CD4-positive, alpha-beta T cell (primary cell): Measurements from ENCODE around the gene SLC5A12. TPM values are rescaled to one million over a fixed set of nuclear protein-coding genes. Genes with fewer than 3 reads are reported as not detected.

Experiments
- ATAC-seq: fragments of 200-7000 bp; cut with Tn5 transposase; one replicate; pipeline ENCODE4 v1.10.0; 2022; ENCODE audit warnings: mild to moderate bottlenecking; ENCODE audit not compliant: poor library complexity
- CTCF ChIA-PET: fragments of 350-600 bp; sonication (Branson Sonifier 250); formaldehyde crosslinking; loops from one replicate; lab custom pipeline; 2021; ENCODE audit warnings: antibody characterized with exemption, inconsistent platforms; lab: Charles Lee
- POLR2A ChIA-PET: fragments of 350-600 bp; sonication (Branson Sonifier 250); formaldehyde crosslinking; loops from one replicate; lab custom pipeline; 2021; ENCODE audit warnings: antibody characterized with exemption, inconsistent platforms; lab: Charles Lee
- DNase-seq, 14 experiments: peaks; one replicate each; pipeline ENCODE4 v3.0.0-alpha.2; 2013 to 2020; ENCODE audit warnings: mixed read lengths in 2 of 14
- H3K27ac ChIP-seq, 2 donors: one replicate each; pipeline versions ENCODE4 v1.5.1 to v1.7.0; 2013; ENCODE audit warnings: low read length in 2 of 2, low read depth in 1 of 2, mild to moderate bottlenecking in 1 of 2
- H3K27me3 ChIP-seq, 2 experiments: 1 replicate in 1 of 2; 2 replicates in 1 of 2; pipeline versions ENCODE4 v1.6.1 to v1.7.0; 2013; ENCODE audit warnings: low read length in 2 of 2, control low read depth in 1 of 2, mild to moderate bottlenecking in 1 of 2, moderate library complexity in 1 of 2; ENCODE audit not compliant: insufficient read depth in 2 of 2, control insufficient read depth in 1 of 2
- H3K36me3 ChIP-seq: one replicate; pipeline ENCODE4 v1.6.1; 2013; ENCODE audit warnings: low read length, control low read depth; ENCODE audit not compliant: insufficient read depth
- H3K4me1 ChIP-seq: one replicate; pipeline ENCODE4 v1.6.1; 2013; ENCODE audit warnings: low read length, control low read depth; ENCODE audit not compliant: insufficient read depth
- H3K4me3 ChIP-seq: one replicate; pipeline ENCODE4 v1.5.1; 2013; ENCODE audit warnings: mild to moderate bottlenecking, low read length, moderate library complexity
- H3K9me3 ChIP-seq, 2 experiments: 1 replicate in 1 of 2; 2 replicates in 1 of 2; pipeline versions ENCODE4 v1.6.1 to v1.7.0; 2013; ENCODE audit warnings: low read length in 2 of 2, mild to moderate bottlenecking in 2 of 2, control low read depth in 1 of 2, moderate library complexity in 1 of 2; ENCODE audit not compliant: control insufficient read depth in 1 of 2, insufficient read depth in 1 of 2
- H3K27ac Mint-ChIP-seq: one replicate; pipeline ENCODE4 v1.8.0; 2020; ENCODE audit warnings: mixed read lengths
- H3K27me3 Mint-ChIP-seq: one replicate; pipeline ENCODE4 v1.8.0; 2021; ENCODE audit warnings: mixed read lengths
- H3K36me3 Mint-ChIP-seq: one replicate; pipeline ENCODE4 v1.8.0; 2021; ENCODE audit warnings: low read depth, mixed read lengths
- H3K4me1 Mint-ChIP-seq: one replicate; pipeline ENCODE4 v1.8.0; 2021; ENCODE audit warnings: low read depth, mixed read lengths
- H3K4me3 Mint-ChIP-seq: one replicate; pipeline ENCODE4 v1.8.0; 2020; ENCODE audit warnings: mild to moderate bottlenecking, mixed read lengths
- H3K9me3 Mint-ChIP-seq: one replicate; pipeline ENCODE4 v1.8.0; 2020; ENCODE audit warnings: mixed read lengths
- intact Hi-C, 2 experiments: fragments of 100-400 bp; cut with DNase I in 1 of 2; cut with micrococcal nuclease in 1 of 2; formaldehyde crosslinking; loops; one replicate each; pipeline versions ENCODE4 v1.15.1 to v1.9.0; 2023 to 2025; cut with DNase I, micrococcal nuclease
- total RNA-seq, 174 experiments: library from RNA in 2 of 174; stranded (reverse) in 2 of 174; gene quantifications; one replicate each; pipeline ENCODE4 v1.2.3 and lab custom pipeline; 2021 to 2026
- TF ChIP-seq, protein P1 (sequence below): fragments of 200-600 bp; IDR thresholded peaks from one replicate; pipeline ENCODE4 v1.8.0; 2022; ENCODE audit warnings: antibody characterized with exemption, mild to moderate bottlenecking

Gene SLC5A12
- total RNA-seq, 2 experiments from 2014 or later = not detected

DNA sequence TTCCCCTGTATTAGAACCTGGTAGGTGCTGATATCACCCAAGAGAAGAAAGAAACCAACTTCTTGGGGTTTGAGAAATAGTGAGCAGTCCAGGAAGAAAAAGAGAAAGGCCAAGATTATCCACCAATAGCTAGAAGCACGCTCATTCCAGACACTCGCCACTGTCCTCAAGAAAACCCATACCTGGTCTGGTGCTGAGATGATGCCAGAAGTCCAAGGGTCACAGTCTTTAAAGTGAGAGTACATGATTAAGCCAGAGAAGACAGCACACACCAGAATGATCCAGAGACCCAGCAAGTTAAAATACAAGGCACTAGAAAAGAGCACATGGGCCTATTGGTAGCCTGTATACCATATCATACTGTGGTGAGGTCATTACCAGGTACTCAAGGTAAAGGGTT lies 23.6 kb downstream of the SLC5A12 start:
- POLR2A ChIA-PET = no interaction called here
- Mint-ChIP-seq H3K4me1 (no peaks in the 10 kb centered on the region), H3K27me3 (no peaks in the 10 kb centered on the region)

DNA sequence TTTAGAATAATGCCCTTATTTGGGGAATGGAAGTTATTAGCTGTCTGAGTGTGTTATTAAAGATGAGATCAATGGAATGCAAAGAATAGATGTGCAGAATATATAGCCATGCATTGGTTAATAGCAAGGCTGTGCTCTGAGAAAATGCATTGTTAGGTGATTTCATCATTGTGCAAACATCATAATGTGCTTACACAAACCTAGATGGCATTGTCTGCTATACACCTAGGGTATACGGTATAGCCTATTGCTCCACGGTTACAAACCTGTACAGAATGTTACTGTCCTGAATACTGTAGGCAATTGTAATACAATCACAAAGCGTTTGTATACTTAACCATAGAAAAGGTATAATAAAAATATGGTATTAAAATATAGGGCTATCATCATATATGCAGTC lies 25.5 kb downstream of the SLC5A12 start:
- Mint-ChIP-seq H3K27ac (no peak overlapping the region), H3K4me3 (no peak overlapping the region), H3K4me1 (no peaks in the 10 kb centered on the region), H3K27me3 (no peaks in the 10 kb centered on the region), H3K36me3 (no peaks in the 10 kb centered on the region), H3K9me3 (no peaks in the 10 kb centered on the region)
- POLR2A ChIA-PET = no interaction called here
- Histone ChIP-seq H3K4me1 (no peaks in the 10 kb centered on the region), H3K9me3 (peaks cover 0 to 11% of the 10 kb centered on the region in 2 experiments), H3K27ac (no peak overlapping the region), H3K27me3 (no peaks in the 10 kb centered on the region), H3K4me3 (no peak overlapping the region), H3K36me3 (no peaks in the 10 kb centered on the region)
- CTCF ChIA-PET = no interaction called here
- ATAC-seq (no peak), DNase-seq (no peak)
- intact Hi-C loops = no loop called here
- TF ChIP-seq, protein P1, sequence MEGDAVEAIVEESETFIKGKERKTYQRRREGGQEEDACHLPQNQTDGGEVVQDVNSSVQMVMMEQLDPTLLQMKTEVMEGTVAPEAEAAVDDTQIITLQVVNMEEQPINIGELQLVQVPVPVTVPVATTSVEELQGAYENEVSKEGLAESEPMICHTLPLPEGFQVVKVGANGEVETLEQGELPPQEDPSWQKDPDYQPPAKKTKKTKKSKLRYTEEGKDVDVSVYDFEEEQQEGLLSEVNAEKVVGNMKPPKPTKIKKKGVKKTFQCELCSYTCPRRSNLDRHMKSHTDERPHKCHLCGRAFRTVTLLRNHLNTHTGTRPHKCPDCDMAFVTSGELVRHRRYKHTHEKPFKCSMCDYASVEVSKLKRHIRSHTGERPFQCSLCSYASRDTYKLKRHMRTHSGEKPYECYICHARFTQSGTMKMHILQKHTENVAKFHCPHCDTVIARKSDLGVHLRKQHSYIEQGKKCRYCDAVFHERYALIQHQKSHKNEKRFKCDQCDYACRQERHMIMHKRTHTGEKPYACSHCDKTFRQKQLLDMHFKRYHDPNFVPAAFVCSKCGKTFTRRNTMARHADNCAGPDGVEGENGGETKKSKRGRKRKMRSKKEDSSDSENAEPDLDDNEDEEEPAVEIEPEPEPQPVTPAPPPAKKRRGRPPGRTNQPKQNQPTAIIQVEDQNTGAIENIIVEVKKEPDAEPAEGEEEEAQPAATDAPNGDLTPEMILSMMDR = no peak

More for the DNA sequence above, 23.6 kb downstream of the SLC5A12 start:
- TF ChIP-seq, protein P1 = no peak
- no peaks in the 10 kb centered on the region for H3K36me3 ChIP-seq
- H3K27ac ChIP-seq = no peak overlapping the region
- intact Hi-C loops = no loop called here
- H3K4me3 ChIP-seq = no peak overlapping the region
- no peaks in the 10 kb centered on the region for H3K4me1 ChIP-seq
- CTCF ChIA-PET = no interaction called here
- Mint-ChIP-seq H3K9me3 (no peaks in the 10 kb centered on the region), H3K27ac (no peak overlapping the region), H3K4me3 (no peak overlapping the region), H3K36me3 (no peaks in the 10 kb centered on the region)
- H3K9me3 ChIP-seq = peaks cover 0 to 8% of the 10 kb centered on the region in 2 experiments
- no peaks in the 10 kb centered on the region for H3K27me3 ChIP-seq
- DNase-seq = no peak
- ATAC-seq = no peak

DNA sequence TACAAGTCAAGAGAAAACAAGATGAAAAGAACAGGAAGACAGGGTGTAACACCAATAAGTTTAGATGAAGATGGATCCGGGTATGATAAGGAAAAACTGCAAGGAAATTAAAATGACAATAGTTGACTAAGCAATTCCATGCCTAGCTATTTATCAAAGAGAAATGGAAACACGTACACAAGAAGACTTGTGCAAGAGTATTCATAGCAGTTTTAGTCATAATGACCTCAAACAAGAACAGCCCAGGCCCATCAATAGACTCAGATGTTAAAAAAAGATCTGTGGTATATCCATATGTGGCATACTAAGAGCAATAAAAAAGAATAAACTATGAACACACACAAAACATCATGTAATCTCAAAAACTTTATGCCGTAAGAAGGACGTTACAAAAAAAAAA lies 33.2 kb downstream of the SLC5A12 start:
- no peaks in the 10 kb centered on the region for H3K9me3 Mint-ChIP-seq
- no peak for ATAC-seq
- H3K27me3 Mint-ChIP-seq = no peaks in the 10 kb centered on the region
- Histone ChIP-seq H3K27ac (no peak overlapping the region), H3K27me3 (no peaks in the 10 kb centered on the region), H3K4me1 (no peaks in the 10 kb centered on the region), H3K4me3 (no peak overlapping the region), H3K36me3 (no peaks in the 10 kb centered on the region), H3K9me3 (peaks cover 3 to 8% of the 10 kb centered on the region in 2 experiments)
- intact Hi-C loops = no loop called here
- no peak for DNase-seq
- H3K4me3 Mint-ChIP-seq = no peak overlapping the region
- ChIA-PET POLR2A (no interaction called here), CTCF (no interaction called here)
- no peak overlapping the region for H3K27ac Mint-ChIP-seq
- H3K36me3 Mint-ChIP-seq = no peaks in the 10 kb centered on the region
- no peaks in the 10 kb centered on the region for H3K4me1 Mint-ChIP-seq
- TF ChIP-seq, protein P1 = no peak
